HCT116 (cell line): Measurements from ENCODE around the gene ATP6V0A1.

Experiments used
- ELF1 ChIP-seq: IDR thresholded peaks from 2 replicates; pipeline ENCODE4 v1.6.1; 2012; ENCODE audit warnings: low read depth, borderline replicate concordance
- RAD21 ChIP-seq: IDR thresholded peaks from 2 replicates; pipeline ENCODE4 v1.6.1; 2012; ENCODE audit warnings: low read depth, mild to moderate bottlenecking
- SP1 ChIP-seq: IDR thresholded peaks from 2 replicates; pipeline ENCODE4 v1.6.1; 2012; ENCODE audit warnings: low read depth
- ZNF274 ChIP-seq: fragments of 200-500 bp; sonication (Bioruptor generic); IDR thresholded peaks from 2 replicates; pipeline ENCODE4 v1.6.1; 2014; ENCODE audit warnings: mild to moderate bottlenecking, low read depth, low read length, inconsistent platforms
- TF ChIP-seq, protein P1 (sequence below), 3 experiments: fragments of 200-600 bp in 1 of 3; sonication (generic) in 1 of 3; IDR thresholded peaks in 2 of 3; conservative IDR thresholded peaks in 1 of 3; 2 replicates each; pipeline ENCODE4 v1.5.1; 2012 to 2017; ENCODE audit warnings: low read depth in 2 of 3, low read length in 2 of 3, antibody characterized with exemption in 1 of 3, borderline replicate concordance in 1 of 3, control low read depth in 1 of 3, mild to moderate bottlenecking in 1 of 3, mixed read lengths in 1 of 3, mixed run types in 1 of 3, moderate library complexity in 1 of 3; ENCODE audit not compliant: insufficient read depth in 1 of 3

DNA sequence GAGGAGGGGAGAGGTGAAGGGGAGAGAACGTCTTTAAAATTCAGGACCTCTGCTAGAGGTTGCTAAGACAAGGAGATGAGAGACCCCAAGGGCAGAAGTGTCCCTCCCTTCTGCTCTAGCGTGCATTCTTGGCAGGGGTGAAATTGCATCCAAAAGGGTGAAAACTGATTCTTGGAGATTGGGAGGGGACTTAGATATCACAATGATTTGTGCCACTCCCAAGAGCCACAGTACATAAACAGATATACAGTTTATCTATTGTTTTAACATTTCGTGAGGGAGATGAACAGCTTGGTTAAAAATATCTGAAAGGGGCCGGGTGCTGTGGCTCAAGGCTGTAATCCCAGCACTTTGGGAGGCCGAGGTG is 48.4 kb upstream of the ATP6V0A1 start:
- TF ChIP-seq SP1, result no peak
- TF ChIP-seq, protein P1, sequence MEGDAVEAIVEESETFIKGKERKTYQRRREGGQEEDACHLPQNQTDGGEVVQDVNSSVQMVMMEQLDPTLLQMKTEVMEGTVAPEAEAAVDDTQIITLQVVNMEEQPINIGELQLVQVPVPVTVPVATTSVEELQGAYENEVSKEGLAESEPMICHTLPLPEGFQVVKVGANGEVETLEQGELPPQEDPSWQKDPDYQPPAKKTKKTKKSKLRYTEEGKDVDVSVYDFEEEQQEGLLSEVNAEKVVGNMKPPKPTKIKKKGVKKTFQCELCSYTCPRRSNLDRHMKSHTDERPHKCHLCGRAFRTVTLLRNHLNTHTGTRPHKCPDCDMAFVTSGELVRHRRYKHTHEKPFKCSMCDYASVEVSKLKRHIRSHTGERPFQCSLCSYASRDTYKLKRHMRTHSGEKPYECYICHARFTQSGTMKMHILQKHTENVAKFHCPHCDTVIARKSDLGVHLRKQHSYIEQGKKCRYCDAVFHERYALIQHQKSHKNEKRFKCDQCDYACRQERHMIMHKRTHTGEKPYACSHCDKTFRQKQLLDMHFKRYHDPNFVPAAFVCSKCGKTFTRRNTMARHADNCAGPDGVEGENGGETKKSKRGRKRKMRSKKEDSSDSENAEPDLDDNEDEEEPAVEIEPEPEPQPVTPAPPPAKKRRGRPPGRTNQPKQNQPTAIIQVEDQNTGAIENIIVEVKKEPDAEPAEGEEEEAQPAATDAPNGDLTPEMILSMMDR (IDR thresholded peaks at IDR 0.05 in 2 of 3, conservative IDR thresholded peaks at IDR 0.05 in 1 of 3; ENCODE audit: borderline replicate concordance in 1 of 3, insufficient read depth in 1 of 3, low read depth in 2 of 3, low read length in 2 of 3), result no peak
- TF ChIP-seq RAD21, result no peak
- no peak for TF ChIP-seq ELF1
- TF ChIP-seq ZNF274, result no peak
